Activated T-cell treated with anti-CD3 and anti-CD28 coated beads, Interleukin-2, amount 50 U/mL, for 1 hour (primary cell): Measurements from ENCODE around the gene DENND1C.

Experiments used
- DNase-seq: peaks from one replicate; pipeline ENCODE4 v3.0.0-alpha.2; 2020

DENND1C gene

GRCh38 chr19:6421075-6422014 lies 60.2 kb downstream of the DENND1C start:
- no peak for DNase-seq

GRCh38 chr19:6418562-6418932 lies 63.0 kb downstream of the DENND1C start:
- no peak for DNase-seq

- no peak for DNase-seq
These were observed 63.6 kb downstream of the DENND1C start for GRCh38 chr19:6417713-6418561.
